Amniotic stem cell (primary cell): ENCODE data around the gene CXXC5.

Experiments
- DNase-seq: peaks from one replicate; lab custom pipeline; 2025; lab: John Stamatoyannopoulos, UW

The CXXC5 gene

DNA sequence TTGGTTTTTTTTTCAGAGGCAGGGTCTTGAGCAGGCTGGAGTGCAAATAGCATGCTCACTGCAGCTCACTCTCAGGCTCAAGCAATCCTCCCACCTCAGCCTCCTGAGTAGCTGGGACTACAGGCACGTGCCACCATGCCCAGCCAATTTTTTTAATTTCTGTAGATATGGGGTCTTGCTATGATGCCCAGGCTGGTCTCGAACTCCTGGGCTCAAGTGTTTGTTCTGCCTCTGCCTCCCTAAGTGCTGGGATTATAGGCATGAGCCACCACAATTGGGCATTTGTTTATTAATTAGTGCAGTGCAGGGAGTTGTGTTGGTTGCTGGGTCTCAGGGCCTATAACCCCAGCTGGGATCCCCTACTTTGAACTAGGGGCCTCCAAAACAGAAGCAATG, 47.0 kb downstream of the CXXC5 start:
- DNase-seq, result no peak

DNA sequence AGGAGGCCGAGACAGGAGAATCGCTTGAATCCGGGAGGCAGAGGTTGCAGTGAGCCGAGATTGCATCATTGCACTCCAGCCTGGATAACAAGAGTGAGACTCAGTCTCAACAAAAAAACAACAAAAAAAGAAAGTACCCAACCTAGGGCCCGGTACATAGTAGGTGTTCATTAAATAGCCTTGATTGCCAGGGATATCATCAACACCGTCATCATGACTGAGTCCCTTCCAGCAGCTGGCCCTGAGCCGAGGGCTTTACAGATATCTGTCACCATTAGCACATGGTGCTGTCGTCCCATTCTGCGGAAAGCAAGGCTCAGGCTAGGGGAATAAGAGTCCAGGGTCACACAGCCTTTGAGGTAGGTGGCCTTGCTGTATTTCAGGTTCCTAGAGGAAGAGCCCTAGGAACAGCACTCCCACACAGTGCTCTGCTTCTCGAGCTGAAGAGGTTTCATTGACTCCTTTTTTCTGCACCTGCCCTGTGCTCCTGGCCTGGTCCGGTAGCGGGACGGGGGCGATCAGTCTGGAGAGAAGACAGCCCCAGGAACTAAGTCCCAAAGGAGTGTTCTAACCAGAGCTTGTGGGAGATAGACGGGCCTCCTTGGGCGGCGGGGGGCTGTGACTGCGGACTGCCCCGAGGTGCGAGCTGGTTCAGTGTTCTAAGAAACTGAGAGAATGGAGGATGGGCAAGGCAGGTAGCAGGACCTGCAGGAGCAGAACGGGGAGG, 48.2 kb downstream of the CXXC5 start:
- DNase-seq, result no peak

DNA sequence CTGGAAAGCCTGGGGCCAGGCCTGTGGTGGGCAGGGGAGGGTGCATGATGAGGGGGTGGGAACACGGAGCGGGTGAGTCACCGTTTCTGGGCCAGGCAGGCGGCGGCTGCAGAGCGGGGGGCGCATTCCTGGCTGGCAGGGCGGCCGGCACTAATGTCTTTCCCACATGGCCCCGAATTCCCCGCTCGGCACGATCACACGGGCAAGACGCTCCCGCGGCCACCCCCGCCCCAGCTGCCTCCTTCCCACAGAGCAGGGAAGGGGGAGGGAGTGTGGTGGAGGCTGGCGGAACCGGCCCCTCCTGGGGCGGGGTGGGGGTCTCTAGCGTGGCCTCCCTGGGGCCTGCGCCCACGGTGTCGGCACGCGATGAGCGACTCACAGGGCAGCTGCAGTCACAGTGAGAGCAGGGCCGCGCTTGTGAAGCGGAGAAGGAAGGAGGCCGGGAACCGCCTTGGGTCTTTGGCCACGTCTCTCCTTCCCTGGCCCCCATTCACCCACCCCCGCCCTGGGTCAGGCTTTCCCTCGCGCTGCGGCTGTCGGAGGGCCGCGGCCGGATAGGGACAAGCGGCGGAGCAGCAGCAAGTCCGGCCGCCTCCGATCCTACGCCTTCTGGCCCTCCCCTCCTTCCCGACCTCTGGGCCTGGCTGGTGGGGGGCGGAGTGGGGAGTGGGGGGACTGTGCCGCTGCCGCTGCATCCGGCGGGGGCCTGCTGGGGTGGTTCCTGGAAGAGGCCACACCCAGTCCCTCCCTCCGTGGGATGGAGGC, 48.9 kb downstream of the CXXC5 start:
- DNase-seq, result peak; percentile 80

- no peak for DNase-seq
Measured at GRCh38 chr5:139698490-139699146, 50.5 kb downstream of the CXXC5 start.

- no peak for DNase-seq
Measured at GRCh38 chr5:139699351-139699750, 51.2 kb downstream of the CXXC5 start.

DNA sequence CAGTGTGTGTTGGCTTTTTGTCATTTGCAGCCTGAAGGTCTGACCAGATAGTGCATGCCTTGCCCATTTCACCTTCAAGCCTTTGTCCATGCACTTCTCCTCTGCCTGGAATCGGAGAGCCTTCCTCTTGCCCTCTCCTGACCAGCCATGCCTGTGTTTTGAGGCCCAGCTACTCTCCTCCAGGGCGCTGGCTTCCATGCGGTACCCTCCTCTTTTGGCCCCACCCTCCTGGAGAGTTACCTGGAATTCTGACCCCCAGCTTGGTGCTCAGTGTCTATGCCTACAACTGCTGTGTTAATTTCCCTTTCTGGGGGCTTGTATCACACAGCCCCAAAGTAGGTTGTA, 52.5 kb downstream of the CXXC5 start:
- no peak for DNase-seq

GRCh38 chr5:139701056-139701741, 53.0 kb downstream of the CXXC5 start:
- no peak for DNase-seq

- no peak for DNase-seq
Measured at GRCh38 chr5:139702548-139702947, 54.4 kb downstream of the CXXC5 start.

DNA sequence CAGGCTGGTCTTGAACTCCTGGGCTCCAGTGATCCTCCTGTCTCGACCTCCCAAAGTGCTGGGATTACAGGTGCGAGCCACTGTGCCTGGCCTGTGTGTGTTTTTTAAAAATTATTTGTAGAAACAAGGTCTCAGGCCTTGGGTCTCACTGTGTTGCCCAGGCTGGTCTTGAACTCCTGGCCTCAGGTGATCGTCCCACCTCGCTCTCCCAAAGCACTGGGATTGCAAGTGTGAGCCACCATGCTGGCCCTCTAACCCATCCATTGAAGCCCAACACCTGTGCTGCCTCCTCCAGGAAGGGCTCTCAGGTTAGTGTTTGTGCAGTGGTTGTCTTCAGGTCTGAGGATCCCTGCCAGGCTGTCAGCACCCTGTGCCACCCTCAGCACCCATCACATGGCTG, 56.6 kb downstream of the CXXC5 start:
- DNase-seq, result no peak

DNA sequence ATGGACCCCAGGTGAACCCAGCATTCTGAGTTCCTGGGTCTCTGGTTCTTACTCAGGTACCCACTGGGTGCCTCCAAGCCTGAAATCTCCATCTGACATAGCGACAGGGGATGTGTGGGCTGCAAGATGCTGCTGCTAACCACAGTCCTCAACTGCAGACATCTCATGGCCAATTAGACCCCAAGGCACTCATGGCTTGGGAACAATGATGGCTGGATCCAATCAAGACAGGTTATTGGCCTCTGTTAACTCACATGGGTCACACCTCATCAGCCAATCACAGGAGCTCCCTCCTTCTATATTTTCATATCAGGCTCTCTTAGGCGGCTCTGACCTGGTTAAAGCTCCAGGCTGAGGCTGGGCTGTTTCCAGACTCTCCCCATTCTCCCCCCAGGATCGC, 57.0 kb downstream of the CXXC5 start:
- no peak for DNase-seq

GRCh38 chr5:139705655-139706587, 57.8 kb downstream of the CXXC5 start:
- no peak for DNase-seq

DNA sequence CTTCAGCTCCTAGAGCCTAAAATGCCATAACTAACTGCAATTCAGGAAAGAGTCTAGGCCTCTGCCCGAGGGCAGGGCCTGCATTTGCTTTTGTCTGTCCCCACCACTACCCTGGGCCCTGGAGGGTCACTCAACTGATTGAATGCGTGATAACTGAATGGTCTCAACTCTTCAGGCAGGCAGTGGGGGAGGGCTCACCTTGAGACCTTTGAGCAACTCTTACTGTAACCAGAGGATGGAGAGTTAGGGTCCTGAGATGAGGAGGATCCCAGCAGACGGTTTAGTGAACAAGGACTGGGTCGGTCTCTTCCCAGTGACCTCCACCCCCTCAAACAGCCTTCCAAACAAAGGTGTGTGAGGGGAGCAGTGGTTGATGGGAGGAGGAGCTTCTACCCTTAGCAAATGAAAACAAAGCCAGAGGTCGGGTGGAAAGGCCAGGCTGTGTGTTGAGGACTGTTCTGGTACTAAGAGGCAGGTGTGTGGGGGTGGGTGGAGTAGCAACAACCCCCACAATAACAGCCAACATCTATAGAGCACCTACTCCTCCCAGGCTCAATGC, 59.4 kb downstream of the CXXC5 start:
- no peak for DNase-seq

DNA sequence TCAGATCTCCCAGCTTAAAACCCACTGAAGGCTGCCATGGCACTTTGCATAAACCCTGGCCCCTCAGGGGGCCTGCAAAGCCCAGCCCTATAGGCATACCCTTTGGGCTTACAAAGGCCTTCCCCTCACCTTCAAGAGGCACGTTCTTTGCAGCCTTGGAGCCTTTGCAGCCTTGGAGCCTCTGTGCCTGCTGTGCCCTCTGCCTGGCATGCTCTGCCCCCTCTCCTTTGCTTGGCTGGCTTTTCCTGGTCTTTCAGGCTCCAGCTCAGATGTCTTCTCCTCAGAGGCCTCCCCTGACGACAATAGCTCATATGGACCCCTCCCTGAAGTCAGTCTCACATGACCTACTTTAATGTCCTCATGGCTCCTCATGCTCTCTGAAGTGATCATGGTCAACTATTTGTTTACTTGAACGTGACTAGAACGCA, 60.3 kb downstream of the CXXC5 start:
- no peak for DNase-seq

GRCh38 chr5:139708877-139709581, 60.9 kb downstream of the CXXC5 start:
- no peak for DNase-seq

DNA sequence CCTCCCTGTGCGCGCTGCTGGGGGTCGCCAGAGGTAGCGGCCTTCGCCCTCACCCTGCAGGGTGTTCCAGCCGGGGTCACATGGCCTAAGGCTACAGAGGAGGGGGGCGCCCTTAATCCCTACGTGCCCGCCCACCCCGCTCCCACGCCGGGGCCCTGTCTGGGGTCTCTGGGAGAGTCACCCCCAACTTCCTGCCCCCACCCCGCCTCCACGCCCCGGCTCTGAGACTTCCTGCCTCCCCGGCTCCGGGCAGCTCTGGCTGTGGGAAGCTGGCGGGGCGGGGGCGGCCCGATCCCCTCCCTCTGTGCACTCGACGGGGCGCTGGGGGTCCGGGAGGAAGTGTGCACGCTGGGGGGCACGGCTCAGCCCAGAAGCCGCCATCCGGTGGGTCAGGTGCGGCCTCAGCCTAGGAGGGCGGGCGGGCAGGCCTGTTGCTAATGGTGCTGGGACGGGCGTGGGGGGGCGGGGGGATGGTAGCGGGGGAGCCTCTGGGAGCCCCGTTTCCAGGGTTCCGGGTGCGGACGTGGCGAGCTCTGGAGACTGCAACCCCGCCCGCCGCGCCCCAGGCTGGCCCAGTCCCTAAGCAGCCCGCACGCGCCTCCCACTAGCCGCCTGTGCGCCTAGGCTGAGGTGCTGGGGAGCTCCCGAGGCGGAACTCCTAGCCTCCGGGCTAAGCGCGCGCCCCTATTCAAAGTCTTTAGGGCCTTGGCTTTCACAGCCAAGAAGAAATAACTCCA, 61.6 kb downstream of the CXXC5 start:
- DNase-seq, result no peak

DNA sequence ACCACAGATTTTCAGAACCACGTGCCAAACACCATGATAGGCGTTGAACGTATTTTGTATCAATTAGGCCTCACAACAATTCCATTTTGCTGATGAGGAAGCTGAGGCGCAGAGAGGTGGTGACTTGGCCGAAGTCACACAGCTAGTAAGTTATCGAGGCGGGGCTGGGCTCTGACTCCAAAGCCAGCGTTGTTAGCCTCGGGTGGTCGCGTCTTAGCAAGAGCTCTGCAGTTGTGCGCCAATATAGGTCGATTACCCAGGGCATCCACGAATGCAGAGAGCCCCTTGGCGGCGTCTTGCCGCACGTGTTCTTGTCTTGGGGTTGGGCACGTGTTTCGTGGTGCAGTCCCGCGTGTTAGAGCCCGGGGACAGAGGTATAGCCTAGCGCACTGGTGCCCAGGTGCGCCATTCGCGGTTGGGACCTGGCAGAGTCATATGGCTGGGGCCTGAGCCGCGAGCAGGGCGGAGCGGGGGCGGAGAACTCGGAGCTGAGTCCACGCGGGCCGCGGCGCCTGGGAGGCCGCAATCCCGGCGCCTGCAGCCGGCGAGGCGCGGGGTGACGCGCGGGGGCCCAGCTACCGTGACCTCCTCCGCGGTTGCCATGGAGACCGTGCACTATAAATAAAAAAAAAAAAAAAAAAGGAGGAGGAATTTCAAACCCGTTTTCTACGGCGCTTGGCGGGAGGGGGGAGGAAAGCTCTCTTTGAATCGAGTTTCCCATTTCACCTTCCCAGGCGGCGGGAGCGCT, 62.3 kb downstream of the CXXC5 start:
- no peak for DNase-seq

DNA sequence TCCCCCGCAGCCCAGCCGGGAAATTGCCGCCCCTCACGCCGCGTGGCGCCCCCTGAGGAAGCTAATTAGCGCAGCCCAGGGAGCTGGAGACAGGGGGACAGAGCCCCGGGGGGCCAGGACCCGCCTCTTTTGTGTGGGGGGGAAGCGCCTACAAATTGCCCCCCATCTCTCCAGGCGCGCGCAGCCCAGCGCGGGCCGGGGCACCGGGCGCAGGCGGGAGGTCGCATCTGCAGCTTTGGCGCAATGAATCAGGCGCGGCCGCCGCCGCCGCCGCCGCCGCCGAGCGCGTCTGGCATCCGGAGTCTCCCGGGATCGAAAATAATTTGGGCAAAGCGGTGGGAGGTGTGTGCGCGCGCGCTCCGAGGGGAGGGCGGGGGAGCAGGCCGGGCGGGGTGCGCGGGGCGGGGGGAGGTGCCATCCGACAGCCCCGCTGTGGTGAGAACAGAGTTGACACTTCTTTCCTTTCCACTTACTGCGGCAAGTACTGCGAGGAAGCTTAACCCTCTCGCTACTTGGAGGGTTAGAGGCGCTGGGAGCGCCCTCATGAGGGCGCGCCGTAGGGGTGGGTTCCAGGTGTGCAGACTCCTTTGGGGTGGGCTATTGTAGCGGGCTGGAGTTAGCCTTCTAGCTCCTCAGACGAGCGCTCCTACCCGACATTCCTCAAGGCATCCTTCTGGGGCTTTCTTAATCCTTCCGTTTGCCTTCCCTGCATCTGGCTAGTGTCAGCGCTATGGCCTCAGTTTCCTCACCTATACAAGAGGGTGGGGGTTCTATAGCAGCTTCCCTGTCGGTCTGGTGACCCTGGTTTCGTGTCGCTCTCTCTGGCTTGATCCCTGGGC, 63.1 kb downstream of the CXXC5 start:
- DNase-seq, result no peak

GRCh38 chr5:139711906-139712224, 63.7 kb downstream of the CXXC5 start:
- DNase-seq, result no peak
